H9 (cell line): ENCODE data around the gene ZNF784. TPM values are rescaled to one million over a fixed set of nuclear protein-coding genes. Genes with fewer than 3 reads are reported as not detected.

Source experiments
- DNase-seq: peaks from one replicate; pipeline ENCODE4 v3.0.0-alpha.2; 2017
- H2AFZ ChIP-seq: one replicate; pipeline ENCODE4 v1.6.1; 2013; ENCODE audit warnings: mild to moderate bottlenecking, low read length, control low read depth, moderate library complexity
- H2AK5ac ChIP-seq: 2 replicates; pipeline ENCODE4 v1.6.1; 2013; ENCODE audit warnings: low read length, control low read depth, mixed read lengths; ENCODE audit not compliant: insufficient read length
- H2BK120ac ChIP-seq: one replicate; pipeline ENCODE4 v1.6.1; 2013; ENCODE audit warnings: low read depth, mild to moderate bottlenecking, low read length, control low read depth, inconsistent platforms; ENCODE audit not compliant: poor library complexity, severe bottlenecking
- H2BK12ac ChIP-seq: 2 replicates; pipeline ENCODE4 v1.6.1; 2013; ENCODE audit warnings: low read length, control low read depth, mixed read lengths, low read depth; ENCODE audit not compliant: insufficient read length
- H2BK15ac ChIP-seq: 2 replicates; pipeline ENCODE4 v1.6.1; 2013; ENCODE audit warnings: low read depth, low read length, control low read depth
- H2BK20ac ChIP-seq: one replicate; pipeline ENCODE4 v1.6.1; 2013; ENCODE audit warnings: low read depth, mild to moderate bottlenecking, low read length, control low read depth, inconsistent platforms; ENCODE audit not compliant: poor library complexity, severe bottlenecking
- H2BK5ac ChIP-seq: 2 replicates; pipeline ENCODE4 v1.6.1; 2013; ENCODE audit warnings: low read length, control low read depth, mixed read lengths; ENCODE audit not compliant: insufficient read length
- H3K14ac ChIP-seq: 2 replicates; pipeline ENCODE4 v1.6.1; 2013; ENCODE audit warnings: low read length, control low read depth; ENCODE audit not compliant: insufficient read depth
- H3K18ac ChIP-seq: 2 replicates; pipeline ENCODE4 v1.6.1; 2013; ENCODE audit warnings: low read depth, mild to moderate bottlenecking, mixed read lengths, low read length, control low read depth; ENCODE audit not compliant: insufficient read length
- H3K23ac ChIP-seq: 2 replicates; pipeline ENCODE4 v1.6.1; 2013; ENCODE audit warnings: low read length, control low read depth, mixed read lengths, low read depth; ENCODE audit not compliant: insufficient read length
- H3K23me2 ChIP-seq: 2 replicates; pipeline ENCODE4 v1.6.1; 2013; ENCODE audit warnings: low read depth, mild to moderate bottlenecking, mixed read lengths, low read length, control low read depth; ENCODE audit not compliant: insufficient read length, poor library complexity, severe bottlenecking
- H3K27ac ChIP-seq: 2 replicates; pipeline ENCODE4 v1.5.1; 2013; ENCODE audit warnings: low read length, control low read depth, mixed read lengths, low read depth; ENCODE audit not compliant: insufficient read length
- H3K27me3 ChIP-seq: 2 replicates; pipeline ENCODE4 v1.6.1; 2013; ENCODE audit warnings: low read length, control low read depth, inconsistent platforms; ENCODE audit not compliant: insufficient read depth
- H3K4ac ChIP-seq: 2 replicates; pipeline ENCODE4 v1.6.1; 2013; ENCODE audit warnings: low read depth, mild to moderate bottlenecking, control low read depth, inconsistent platforms, low read length, moderate library complexity
- H3K4me1 ChIP-seq: 2 replicates; pipeline ENCODE4 v1.6.1; 2013; ENCODE audit warnings: low read length, control low read depth, inconsistent platforms; ENCODE audit not compliant: insufficient read depth
- H3K4me2 ChIP-seq: 2 replicates; pipeline ENCODE4 v1.6.1; 2013; ENCODE audit warnings: low read length, control low read depth, mixed read lengths; ENCODE audit not compliant: insufficient read length, insufficient read depth
- H3K56ac ChIP-seq: 2 replicates; pipeline ENCODE4 v1.6.1; 2013; ENCODE audit warnings: low read depth, mild to moderate bottlenecking, mixed read lengths, low read length, control low read depth; ENCODE audit not compliant: insufficient read length
- H3K79me1 ChIP-seq: 2 replicates; pipeline ENCODE4 v1.6.1; 2013; ENCODE audit warnings: low read depth, mild to moderate bottlenecking, moderate library complexity, low read length, control low read depth, inconsistent platforms; ENCODE audit not compliant: insufficient read depth, poor library complexity, severe bottlenecking
- H3K79me2 ChIP-seq: 2 replicates; pipeline ENCODE4 v1.6.1; 2013; ENCODE audit warnings: low read length, control low read depth, inconsistent platforms; ENCODE audit not compliant: insufficient read depth
- H3K9ac ChIP-seq: 2 replicates; pipeline ENCODE4 v1.6.1; 2013; ENCODE audit warnings: low read length, control low read depth, mixed read lengths; ENCODE audit not compliant: insufficient read length; ENCODE audit errors: extremely low read depth
- H3K9me3 ChIP-seq: one replicate; pipeline ENCODE4 v1.6.1; 2013; ENCODE audit warnings: low read depth, low read length, inconsistent platforms; ENCODE audit not compliant: control insufficient read depth
- H3T11ph ChIP-seq: one replicate; pipeline ENCODE4 v1.6.1; 2013; ENCODE audit warnings: mild to moderate bottlenecking, low read length, control low read depth, inconsistent platforms
- H4K20me1 ChIP-seq: one replicate; pipeline ENCODE4 v1.6.1; 2013; ENCODE audit not compliant: control insufficient read depth, insufficient read length, insufficient read depth
- H4K5ac ChIP-seq: 2 replicates; pipeline ENCODE4 v1.6.1; 2013; ENCODE audit warnings: low read depth, mild to moderate bottlenecking, mixed read lengths, low read length, control low read depth; ENCODE audit not compliant: insufficient read length
- H4K8ac ChIP-seq: replicated peaks from 2 replicates; pipeline ENCODE4 v1.6.1; 2013; ENCODE audit warnings: low read length, control low read depth, mixed read lengths, low read depth; ENCODE audit not compliant: insufficient read length
- H4K91ac ChIP-seq: 2 replicates; pipeline ENCODE4 v1.6.1; 2013; ENCODE audit warnings: low read depth, mild to moderate bottlenecking, moderate library complexity, mixed read lengths, low read length, control low read depth; ENCODE audit not compliant: insufficient read length
- H3K27ac Mint-ChIP-seq, 3 experiments: 2 replicates in 2 of 3; 3 replicates in 1 of 3; pipeline ENCODE4 v1.8.0; 2020 to 2021; ENCODE audit warnings: mixed read lengths in 3 of 3, mild to moderate bottlenecking in 1 of 3, moderate library complexity in 1 of 3
- H3K27me3 Mint-ChIP-seq: 2 replicates; pipeline ENCODE4 v1.8.0; 2021; ENCODE audit warnings: low read depth, mild to moderate bottlenecking, moderate library complexity, mixed read lengths
- H3K36me3 Mint-ChIP-seq, 3 experiments: 2 replicates in 2 of 3; 3 replicates in 1 of 3; pipeline ENCODE4 v1.8.0; 2020 to 2021; ENCODE audit warnings: low read depth in 3 of 3, mixed read lengths in 3 of 3; ENCODE audit not compliant: insufficient read depth in 1 of 3
- H3K4me1 Mint-ChIP-seq, 2 experiments: 2 replicates each; pipeline ENCODE4 v1.8.0; 2020; ENCODE audit warnings: mixed read lengths in 2 of 2
- H3K4me3 Mint-ChIP-seq, 2 experiments: 2 replicates in 1 of 2; 3 replicates in 1 of 2; pipeline ENCODE4 v1.8.0; 2020 to 2021; ENCODE audit warnings: mild to moderate bottlenecking in 2 of 2, mixed read lengths in 2 of 2, moderate library complexity in 1 of 2
- H3K9me3 Mint-ChIP-seq, 2 experiments: 2 replicates in 1 of 2; 3 replicates in 1 of 2; pipeline ENCODE4 v1.8.0; 2020; ENCODE audit warnings: mild to moderate bottlenecking in 2 of 2, mixed read lengths in 2 of 2, moderate library complexity in 1 of 2
- WGBS: extraction: QIAGEN DNeasy Blood & Tissue Kit; methylation state at CpG from one replicate; pipeline ENCODE4 v1.1.7; 2013; ENCODE audit warnings: missing lambda C conversion rate, low lambda C conversion rate, mixed read lengths; ENCODE audit not compliant: insufficient read length; ENCODE audit errors: extremely low coverage; 5-methylcytosine and 5-hydroxymethylcytosine counted together
- total RNA-seq: library from RNA; stranded (reverse); gene quantifications from 2 replicates; pipeline ENCODE4 v1.2.1, GENCODE V29; 2021
- TF ChIP-seq, protein P1 (sequence below): fragments of 200-600 bp; sonication (generic); conservative IDR thresholded peaks from 3 replicates; pipeline ENCODE4 v1.8.0; 2021; ENCODE audit warnings: antibody characterized with exemption, mild to moderate bottlenecking

Gene ZNF784
- total RNA-seq, 1 experiment from 2014 or later, result 10.7 TPM

DNA sequence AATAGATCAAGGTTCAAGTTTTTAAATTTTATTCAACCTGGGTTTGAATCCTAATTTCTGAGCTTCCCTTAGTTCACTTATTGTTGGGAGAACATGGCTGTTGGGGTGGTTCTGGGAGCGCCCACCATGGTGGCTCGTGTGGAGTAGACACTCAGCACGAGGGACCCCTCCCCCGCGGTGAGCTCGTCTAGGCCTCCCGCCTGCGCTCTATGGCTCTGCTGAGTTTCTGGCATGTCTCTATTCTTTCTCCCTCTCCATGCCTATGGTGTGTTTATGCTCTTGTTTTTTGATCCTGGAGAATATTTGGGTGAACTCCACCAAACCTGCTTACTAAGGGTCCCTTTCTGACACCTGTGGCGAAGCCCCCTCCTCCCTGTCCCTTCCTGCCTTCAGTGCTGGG lies 49.1 kb upstream of the ZNF784 start:
- no peak overlapping the region for H3K56ac ChIP-seq
- no peak overlapping the region for H3K27ac ChIP-seq
- no peak overlapping the region for H3K4me2 ChIP-seq
- no peak overlapping the region for H2BK5ac ChIP-seq
- H2BK15ac ChIP-seq, result no peak overlapping the region
- H3K9me3 ChIP-seq, result no peaks in the 10 kb centered on the region
- WGBS, result no CpG with 5 or more reads among the region's 9 CpGs
- no peaks in the 10 kb centered on the region for H4K20me1 ChIP-seq
- H3K4me3 Mint-ChIP-seq, result peak overlapping the region; percentile 42 to 74
- no peaks in the 10 kb centered on the region for H3K4me1 ChIP-seq
- no peak overlapping the region for H2AK5ac ChIP-seq
- H3K27ac Mint-ChIP-seq, result peak overlapping the region in 2 of 3 experiments; percentile 87 to 97; a peak in 6 of 7 replicates
- no peak overlapping the region for H3K14ac ChIP-seq
- no peak overlapping the region for H4K91ac ChIP-seq
- no peak overlapping the region for H2BK20ac ChIP-seq
- H3K79me1 ChIP-seq, result peaks cover 12% of the 10 kb centered on the region
- no peak overlapping the region for H2AFZ ChIP-seq
- no peak overlapping the region for H3T11ph ChIP-seq
- H2BK120ac ChIP-seq, result no peak overlapping the region
- peaks cover 41 to 48% of the 10 kb centered on the region in 2 experiments for H3K4me1 Mint-ChIP-seq
- H3K18ac ChIP-seq, result no peak overlapping the region
- no peak overlapping the region for H3K4ac ChIP-seq
- no peaks in the 10 kb centered on the region for H3K27me3 ChIP-seq
- no peak overlapping the region for H4K5ac ChIP-seq
- TF ChIP-seq, protein P1, sequence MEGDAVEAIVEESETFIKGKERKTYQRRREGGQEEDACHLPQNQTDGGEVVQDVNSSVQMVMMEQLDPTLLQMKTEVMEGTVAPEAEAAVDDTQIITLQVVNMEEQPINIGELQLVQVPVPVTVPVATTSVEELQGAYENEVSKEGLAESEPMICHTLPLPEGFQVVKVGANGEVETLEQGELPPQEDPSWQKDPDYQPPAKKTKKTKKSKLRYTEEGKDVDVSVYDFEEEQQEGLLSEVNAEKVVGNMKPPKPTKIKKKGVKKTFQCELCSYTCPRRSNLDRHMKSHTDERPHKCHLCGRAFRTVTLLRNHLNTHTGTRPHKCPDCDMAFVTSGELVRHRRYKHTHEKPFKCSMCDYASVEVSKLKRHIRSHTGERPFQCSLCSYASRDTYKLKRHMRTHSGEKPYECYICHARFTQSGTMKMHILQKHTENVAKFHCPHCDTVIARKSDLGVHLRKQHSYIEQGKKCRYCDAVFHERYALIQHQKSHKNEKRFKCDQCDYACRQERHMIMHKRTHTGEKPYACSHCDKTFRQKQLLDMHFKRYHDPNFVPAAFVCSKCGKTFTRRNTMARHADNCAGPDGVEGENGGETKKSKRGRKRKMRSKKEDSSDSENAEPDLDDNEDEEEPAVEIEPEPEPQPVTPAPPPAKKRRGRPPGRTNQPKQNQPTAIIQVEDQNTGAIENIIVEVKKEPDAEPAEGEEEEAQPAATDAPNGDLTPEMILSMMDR, result no peak
- H3K23ac ChIP-seq, result no peak overlapping the region
- no peak overlapping the region for H2BK12ac ChIP-seq
- H3K27me3 Mint-ChIP-seq, result no peaks in the 10 kb centered on the region
- no peak overlapping the region for H4K8ac ChIP-seq
- no peak overlapping the region for H3K9ac ChIP-seq
- DNase-seq, result no peak
- H3K23me2 ChIP-seq, result peaks cover 6% of the 10 kb centered on the region
- peaks cover 19% of the 10 kb centered on the region; the same call in 1 of the 2 replicates for H3K79me2 ChIP-seq
- H3K9me3 Mint-ChIP-seq, result no peaks in the 10 kb centered on the region; a peak in 1 of 5 replicates
- peaks cover 31 to 60% (median 53%) of the 10 kb centered on the region in 3 experiments for H3K36me3 Mint-ChIP-seq
